ENCODE results near the gene DOP1B.
"Not testable (repeated sequence)": the region's sequence is repeated elsewhere in the genome, so short reads cannot be mapped to it uniquely, and the experiment has no call there.

The DOP1B gene

DNA sequence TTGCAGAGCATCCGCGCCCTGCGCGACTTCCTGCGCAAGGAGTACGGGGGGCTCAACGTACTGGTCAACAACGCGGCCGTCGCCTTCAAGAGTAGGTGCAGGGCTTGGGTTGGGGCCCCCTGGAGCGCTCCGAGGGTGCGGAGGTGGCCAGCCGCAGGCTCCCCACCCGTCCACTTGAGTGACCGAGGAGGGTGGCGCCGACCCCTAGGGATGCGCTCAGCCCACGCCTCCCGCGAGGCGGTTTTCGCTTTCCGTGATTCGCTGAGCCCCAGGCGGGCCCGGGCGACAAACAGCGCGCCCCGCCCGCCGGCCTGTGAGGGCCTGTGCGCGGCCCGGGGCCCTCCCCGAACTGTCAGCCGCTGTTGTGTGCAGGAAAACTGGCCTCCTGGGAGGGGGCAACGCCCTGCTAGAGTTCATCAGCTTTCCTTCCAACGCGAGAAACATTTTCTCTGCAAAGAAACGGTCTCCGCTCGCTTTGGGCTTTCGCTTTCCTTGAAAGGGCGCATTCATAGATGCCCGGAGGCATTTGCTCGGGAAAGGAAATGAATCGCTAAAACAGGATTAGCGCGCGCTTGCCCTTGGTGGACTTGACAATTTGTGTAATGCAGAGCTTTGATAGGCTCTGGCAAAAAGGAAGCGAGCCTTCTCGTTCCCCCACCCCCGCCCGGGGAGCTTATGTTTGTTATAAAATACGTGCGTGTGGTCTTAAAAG, 21.1 kb upstream of the DOP1B start:
- peak; percentile 44 for DNase-seq

DNA sequence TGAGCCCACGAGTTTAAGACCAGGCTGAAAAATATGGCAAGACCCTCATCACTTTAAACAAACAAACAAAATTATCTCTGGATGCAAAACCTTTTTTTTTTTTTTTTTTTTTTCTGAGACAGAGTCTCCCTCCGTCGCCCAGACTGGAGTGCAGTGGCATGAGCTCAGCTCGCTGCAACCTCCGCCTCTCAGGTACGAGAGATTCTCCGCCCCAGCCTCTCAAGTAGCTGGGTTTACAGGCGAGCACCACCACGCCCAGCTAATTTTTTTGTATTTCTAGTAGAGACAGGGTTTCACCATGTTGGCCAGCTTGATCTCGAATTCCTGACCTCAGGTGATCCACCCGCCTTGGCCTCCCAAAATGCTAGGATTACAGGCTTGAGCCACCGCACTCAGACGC, 16.8 kb upstream of the DOP1B start:
- not testable (repeated sequence) for DNase-seq

DNA sequence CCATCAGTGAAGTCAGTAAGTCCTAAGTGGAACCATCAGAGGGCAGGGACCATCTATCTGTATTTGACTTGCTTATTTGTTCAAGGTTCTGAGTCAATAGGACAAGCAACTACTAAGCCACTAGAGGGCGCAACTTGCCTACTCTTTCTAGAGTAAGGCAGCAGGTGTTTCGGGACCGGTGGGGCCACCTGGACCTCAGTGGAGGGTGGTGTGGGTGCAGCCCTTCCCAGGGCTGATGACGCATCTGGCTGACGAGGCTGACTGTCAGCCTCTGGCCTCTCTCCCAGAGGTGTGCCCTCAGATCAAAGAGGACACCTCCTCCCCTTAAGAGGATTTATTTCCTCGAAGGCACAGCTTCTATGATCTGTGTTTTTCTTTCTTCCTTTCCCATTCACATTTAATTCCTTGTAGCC, 15.1 kb upstream of the DOP1B start:
- DNase-seq = peak; percentile 97

DNA sequence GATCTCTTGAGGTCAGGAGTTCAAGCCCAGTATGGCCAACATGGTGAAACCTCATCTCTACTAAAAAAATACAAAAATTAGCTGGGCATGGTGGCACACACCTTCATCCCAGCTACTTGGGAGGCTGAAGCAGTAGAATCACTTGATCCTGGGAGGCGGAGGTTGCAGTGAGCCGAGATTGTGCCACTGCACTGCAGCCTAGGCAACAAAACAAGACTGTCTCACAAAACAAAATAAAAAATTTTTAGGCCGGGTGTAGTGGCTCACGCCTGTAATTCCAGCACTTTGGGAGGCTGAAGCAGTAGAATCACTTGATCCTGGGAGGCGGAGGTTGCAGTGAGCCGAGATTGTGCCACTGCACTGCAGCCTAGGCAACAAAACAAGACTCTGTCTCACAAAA, 12.4 kb upstream of the DOP1B start:
- not testable (repeated sequence) for DNase-seq

DNA sequence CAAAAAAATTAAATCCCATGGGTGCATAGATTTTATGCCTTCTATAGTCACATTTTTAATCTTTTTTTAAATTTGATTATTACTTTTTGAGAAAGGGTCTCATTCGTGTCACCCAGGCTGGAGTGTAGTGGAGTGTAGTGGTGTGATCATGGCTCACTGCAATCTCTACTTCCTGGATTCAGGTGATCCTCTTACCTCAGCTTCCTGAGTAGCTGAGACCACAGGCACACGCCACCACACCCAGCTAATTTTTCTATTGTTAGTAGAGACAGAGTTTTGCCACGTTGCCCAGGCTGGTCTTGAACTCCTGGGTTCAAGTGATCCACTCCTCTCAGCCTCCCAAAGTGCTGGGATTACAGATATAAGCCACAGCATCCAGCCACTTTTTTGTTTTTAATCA, 11.4 kb upstream of the DOP1B start:
- DNase-seq = no peak

DNA sequence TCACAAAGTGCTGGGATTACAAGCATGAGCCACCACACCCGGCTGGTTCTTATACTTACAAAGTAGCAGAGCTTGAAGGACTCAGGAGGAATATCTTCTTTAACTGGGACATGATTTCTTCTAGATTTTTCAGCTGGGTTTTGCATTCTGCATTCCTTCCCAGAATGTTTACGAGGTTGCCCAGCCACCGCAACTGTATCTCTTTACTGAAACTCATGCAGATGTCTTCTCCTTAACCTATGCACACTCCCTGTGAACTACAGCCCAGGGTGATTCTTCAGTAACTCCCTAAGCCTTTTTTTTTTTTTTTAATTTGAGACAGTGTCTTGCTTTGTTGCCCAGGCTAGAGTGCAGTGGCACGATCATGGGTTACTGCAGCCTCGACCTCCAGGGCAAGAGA, 8.7 kb upstream of the DOP1B start:
- no peak for DNase-seq

DNA sequence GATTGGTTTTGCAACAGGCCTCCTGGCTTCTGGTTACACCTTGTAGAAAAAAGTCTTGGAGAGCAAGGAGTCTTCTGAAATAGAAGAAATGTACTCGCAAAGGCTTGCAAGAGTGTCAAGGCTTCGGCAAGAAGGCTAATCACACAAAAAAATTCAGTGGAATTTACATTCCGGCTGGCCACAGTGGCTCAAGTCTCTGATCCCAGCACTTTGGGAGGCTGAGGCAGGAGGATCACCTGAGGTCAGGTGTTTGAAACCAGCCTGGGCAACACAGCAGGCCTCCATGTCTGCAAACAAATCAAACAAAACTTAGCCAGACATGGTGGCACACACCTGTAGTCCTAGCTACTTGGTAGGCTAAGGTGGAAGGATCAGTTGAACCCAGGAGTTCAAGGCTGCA, 7.7 kb upstream of the DOP1B start:
- no peak for DNase-seq

DNA sequence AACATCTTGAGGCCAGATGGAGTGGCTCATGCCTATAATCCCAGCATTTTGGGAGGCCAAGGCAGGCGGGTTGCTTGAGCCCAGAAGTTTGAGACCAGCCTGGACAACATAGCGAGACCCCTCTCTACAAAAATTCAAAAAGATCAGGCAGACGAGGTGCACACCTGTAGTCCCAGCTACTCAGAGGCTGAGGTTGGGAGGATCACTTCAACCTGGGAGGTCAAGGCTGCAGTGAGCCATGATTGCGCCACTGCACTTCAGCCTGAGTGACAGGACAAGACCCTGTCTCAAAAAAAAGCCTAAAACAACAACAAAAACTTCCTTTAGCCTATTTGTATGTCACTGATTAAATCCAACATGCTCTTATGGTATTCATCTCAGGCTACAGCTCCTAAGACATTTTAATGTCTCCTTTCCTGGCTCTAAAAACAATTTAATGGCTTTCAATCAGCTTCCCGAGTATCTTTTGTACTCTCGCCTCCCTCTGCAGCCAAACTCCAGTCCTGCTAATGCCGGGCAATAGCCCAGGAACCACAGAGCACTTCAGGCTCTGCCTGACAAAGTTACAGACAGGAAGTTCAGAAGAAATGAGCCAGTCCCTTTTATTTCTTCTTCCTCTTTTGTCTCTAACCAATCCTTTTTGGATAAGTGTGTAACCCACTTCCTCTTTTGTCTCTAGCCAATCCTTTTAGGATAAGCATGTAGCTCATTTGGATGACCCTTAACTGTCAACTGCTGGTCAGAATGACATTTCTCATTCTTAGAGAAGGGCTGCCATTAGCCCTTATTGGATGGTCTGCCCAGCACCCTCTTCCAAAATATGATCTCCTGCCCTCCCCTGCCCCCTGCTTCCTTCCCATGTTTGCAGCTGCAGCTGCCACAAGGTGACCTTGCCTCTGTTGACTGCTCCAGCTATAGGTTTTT, 6.6 kb upstream of the DOP1B start:
- DNase-seq = no peak

DNA sequence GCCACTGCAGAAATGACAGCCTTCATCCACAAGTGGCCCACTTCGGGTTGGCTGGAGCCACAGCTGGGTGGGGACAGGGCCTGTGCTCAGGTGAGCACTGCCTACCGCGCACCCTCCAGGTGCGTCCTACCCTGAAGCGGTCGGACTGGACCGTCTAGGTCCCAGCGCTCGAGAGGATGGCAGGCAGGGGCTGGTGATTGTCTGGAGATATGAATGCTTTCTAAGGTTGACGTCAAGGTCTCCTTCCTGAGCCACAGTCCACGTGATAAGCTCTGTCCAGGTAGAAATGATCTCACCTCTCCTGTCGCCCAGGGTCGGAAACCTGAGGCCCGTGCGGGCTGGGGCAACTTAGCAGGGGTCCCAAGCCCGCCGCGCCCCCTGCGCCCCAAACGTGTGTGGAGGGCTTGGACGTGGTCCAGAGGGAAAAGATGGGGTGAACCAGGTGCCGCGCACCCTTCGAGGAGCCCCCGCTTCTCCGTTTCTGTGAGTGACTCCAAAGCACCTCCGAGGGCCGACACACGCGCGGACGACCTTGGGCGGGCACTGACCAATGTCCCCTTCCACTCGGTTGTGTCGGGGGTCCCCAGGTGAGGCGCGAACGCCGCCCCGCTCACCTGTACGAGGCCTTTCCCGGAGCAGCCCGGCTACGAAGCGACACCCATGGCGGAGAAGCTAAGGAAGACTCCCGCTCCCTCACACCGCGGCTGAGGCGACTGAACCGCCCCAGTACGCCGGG, 853 bp upstream of the DOP1B start:
- DNase-seq = peak; percentile 28

DNA sequence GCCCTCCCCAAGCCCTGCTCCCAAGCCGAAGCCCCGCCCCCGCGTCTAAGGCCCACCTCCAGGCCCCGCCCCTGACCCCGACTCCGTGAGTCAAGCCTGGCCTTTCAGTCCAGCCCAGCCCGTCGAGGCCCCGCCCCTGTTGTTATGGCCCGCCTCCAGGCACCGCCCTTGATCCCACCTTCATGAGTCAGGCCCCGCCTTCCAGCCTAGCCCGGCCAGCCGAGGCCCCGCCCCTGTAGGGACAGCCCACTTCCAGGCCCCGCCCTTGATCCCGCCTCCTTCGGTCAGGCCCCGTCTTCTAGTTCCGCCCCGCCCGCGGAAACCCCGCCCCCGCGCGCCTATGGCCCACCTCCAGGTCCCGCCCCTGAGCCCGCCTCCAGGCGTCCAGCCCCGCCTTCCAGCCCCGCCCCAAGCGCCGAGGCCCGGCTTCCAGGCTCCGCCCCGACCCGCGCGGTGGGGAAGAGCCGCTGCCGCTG, 247 bp upstream of the DOP1B start:
- peak; percentile 94 for DNase-seq

DNA sequence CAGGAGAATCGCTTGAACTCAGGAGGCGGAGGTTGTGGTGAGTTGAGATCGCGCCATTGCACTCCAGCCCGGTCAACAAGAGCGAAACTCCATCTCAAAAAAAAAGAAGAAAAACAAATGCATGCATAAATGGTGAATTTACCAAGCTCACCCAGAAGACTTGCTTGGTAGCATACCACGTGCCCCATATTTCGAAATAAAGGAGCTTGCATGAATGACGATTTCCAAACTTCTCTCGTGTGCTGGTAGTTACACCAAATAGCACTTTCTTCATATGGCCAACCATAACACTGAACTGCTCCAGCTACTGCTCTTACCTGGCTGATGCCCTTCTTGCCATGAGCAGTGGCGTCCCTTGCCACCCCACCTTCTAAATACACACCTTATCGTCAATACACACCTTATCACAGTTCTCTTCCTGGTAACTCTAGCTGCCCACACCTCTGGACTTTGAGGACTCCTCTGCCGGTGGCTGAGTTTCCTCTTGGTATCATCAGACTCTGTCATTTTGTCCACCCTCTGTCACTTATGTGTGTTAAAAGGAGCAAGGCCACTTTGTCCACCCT, 2.8 kb downstream of the DOP1B start:
- DNase-seq = no peak

DNA sequence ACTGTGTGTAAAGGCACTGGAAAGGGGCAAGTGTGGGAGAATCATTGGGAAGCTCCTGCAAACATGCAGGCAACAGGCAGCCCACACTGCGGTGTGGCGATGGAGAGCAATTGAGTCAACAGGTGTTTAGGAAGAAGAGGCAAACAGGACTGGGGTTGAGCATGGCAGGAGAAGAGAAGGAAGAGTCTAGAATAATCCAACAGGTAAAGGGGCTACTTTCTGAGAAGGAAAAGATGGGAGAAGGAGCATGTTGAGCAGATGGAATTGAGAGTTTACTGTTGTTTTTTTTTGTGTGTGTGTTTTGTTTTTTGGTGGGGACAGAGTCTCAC, 4.2 kb downstream of the DOP1B start:
- no peak for DNase-seq

DNA sequence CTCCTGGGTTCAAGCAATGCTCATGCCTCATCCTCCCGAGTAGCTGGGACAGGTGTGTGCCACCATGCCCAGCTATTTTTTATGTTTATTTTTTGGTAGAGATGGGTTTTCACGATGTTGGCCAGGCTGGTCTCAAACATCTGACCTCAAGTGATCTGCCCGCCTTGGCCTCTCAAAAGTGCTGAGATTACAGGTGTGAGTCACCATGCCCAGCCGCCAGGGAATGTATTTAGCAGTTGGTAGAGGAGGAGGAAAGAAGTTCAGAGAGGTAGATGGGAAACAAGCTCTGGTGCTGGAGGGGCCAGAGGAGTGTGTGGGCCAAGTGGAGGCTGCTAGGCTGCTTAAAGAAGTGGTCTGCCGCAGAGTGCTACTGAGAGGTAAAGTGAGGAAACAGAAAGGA, 6.0 kb downstream of the DOP1B start:
- no peak for DNase-seq

DNA sequence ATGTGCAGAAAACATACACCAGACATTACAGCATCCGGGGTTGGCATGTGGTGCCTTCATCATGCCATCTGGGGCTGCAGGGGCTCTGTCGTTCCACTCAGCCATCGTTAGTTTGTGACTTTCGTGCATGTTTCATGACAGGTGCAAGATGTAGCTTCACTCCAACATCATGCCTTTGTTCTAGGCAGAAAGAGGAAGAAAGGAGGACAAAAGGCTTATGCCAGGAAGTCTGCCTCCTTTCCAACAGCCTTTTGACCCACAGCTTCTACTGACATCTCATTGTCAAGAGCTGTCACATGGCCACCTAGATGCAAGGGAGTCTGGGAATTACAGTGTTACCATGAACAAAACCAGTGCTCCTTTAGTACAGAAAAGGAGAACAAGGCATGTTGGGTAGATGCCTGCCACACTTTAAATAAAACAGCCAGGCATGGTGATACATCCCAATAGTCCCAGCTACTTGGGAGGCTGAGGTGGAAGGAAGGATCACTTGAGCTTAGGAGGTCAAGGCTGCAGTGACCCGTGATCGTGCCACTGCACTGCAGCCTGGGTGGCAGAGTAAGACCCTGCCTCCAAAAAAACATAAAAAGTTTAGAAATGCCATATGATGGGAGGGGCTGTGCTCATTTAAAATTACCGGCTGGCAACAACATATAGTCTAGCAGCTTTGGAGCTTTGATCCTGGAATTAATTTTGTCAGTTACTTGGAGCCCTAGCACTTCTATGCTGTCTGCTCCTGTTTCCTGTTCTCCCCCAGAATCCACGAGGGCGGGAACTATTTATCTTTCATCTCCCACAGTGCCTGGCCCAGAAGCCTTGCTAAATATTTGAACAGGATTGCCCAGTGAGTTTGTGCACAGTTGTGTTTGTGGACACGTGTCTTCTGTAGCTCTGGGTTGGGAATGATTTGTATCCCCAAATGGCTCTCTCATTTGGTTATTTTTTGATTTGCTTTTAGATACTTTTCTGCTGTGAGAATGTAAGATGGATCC, 7.4 kb downstream of the DOP1B start:
- no peak for DNase-seq

DNA sequence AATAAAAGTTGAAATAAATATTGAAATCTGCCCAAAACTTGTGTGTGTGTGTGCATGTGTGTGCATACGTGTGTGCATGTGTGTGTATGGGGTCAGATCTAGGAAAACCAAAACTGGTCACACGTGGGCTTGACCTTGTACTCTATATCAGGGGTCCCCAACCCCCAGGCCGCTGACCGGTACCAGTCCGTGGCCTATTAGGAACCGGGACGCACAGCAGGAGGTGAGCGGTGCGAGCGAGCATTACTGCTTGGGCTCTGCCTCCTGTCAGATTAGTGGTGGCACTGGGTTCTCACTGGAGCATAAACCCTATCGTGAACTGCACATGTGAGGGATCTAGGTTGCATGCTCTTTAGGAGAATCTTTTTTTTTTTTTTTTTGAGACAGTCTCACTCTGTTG, 8.7 kb downstream of the DOP1B start:
- no peak for DNase-seq

DNA sequence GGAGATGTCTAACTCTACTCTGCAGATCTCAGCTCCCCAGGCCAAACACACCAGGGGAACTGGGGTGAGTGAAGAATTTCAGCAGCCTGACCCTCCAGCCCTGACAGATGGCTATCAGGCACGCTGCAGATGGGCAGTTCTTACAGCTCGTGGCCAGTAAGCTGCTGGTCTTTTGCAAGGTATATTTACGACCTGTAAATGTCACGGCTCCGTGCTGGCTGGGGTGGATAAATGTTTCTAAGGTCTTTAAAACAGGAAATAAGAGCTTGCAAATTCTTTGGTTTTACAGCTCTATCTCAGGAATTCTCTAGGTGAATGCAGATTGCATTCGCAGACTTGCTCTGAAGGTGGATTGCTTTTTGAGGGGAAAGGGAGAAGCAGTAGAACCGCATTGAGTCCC, 10.1 kb downstream of the DOP1B start:
- DNase-seq = no peak

DNA sequence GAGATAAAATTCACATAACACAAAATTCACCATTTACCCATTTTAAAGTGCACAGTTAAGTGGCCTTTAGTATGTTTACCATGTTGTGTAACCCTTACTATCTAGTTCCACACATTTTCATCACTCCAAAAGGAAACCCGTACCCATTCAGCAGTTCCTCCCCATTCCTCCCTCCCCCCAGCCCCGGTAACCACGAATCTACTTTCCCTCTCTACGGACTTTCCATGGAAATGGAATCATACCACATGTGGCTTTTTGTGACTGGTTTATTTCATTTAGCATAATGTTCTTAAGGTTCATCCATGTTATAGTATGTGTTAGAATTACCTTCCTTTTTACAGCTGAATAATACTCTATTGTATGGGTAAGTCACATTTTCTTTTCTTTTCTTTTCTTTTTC, 10.9 kb downstream of the DOP1B start:
- DNase-seq = no peak

DNA sequence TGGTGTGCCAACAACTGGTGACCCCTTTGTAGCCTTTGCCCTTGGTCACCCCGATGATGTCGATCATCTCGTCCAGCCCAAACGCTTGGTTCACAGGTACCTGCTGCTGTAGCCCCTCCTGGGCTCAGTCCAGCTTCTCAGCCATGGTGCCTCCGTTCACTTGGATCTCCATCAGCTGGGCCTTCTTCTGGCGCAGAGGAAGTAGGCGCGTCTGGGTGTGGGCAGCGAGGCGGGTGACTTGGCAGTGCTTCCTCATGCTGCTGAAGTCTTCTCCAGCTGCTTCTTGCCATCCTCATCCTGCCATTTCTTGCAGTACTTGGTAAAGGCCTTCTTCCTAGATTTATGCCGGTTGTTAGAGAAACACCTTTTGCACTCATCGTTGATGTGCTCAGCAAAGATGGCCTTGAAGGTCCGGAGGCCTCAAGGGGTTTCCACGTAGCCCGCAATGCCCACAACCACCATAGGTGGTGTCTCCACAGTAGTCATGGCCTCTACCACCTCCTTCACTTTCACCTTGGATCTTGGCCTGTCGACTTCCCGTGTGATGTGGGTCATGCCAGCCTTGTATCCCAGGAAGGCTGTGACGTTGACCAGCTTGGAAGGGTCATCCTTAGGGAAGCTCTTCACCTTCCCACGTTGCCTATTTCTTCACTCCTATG, 13.0 kb downstream of the DOP1B start:
- DNase-seq = no peak

DNA sequence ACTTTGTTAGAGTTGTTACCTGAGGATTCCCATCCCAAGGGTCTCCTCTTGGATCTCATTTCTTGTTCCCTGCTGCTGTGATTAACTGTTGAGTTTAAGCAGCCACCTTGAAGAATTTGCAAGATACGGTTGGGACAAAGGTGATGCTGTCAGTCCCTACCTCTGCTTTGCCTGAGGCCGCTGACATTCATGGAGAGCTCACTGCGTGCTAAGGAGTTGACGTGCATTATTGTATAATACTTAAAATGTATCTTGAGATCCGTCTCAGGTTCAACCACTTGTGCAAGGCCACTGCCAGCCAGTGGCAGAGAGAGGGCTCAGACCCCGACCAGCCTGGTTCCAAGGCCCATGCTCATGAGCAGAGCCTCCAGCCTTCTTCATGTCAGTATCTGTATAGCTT, 14.2 kb downstream of the DOP1B start:
- no peak for DNase-seq

DNA sequence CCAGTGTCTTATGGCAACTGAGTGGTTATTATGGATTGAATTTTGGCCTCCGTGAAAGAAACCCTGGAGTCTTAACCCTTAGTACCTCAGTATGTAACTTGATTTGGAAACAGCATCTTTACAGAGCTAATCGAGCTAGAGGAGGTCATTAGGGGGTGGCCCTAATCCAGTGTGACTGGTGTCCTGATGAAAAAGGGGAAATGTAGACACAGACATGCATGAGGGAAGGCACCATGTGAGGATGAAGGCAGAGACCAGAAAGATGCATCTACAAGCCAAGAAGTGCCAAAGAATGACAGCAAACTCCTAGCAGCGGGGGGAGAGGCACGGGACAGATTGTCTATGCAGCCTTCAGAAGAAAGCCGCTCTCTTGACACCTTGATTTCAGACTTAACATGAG, 14.7 kb downstream of the DOP1B start:
- no peak for DNase-seq

DNA sequence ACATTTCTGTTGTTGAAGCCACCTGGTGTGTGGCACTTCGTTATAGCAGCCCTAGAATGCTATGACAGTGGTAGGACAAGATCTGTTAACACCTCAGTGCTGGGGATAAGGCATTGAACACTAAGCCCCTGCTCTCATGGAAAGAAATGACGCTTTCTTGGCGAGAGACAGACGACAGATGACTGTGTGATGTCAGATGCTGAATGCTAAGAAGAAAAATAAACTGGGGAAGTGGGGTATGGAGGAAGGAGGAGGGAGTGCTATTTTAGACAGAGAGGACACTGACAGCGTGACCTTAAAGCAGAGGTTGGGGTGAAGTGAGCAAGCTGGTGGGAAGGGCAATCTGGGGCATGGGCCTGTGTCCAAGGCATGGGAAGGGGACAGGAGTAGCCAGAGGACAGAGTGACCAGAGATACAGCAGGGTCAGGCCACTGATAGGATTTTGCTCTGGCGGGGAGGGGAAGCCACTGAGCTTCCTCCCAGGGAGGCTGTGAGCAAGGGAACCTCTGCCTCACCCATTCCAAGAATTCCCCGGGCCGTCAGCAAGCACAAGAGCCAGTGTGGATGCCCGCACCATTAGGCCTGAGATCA, 15.2 kb downstream of the DOP1B start:
- no peak for DNase-seq
